ENCODE data around the gene PCP4L1.

DNA sequence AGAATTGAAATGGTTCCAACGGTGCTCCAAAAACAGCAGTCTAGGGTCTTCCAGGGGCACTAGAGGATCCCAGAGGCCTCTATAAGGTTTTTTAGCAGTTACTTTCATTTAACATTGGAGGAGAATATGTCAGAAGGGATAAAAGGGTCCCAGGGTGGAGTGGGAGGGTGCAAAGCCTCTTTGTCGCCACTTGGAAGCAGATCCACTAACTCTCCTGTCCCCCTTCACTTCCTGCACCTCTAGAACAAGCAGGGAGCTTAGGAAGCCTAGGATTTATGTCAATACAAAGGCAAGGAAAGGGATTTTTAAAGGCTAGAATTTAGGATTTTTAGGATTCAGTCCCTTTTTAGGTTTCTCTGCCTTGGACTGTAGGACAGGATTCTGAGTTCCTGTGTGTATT, 8.3 kb downstream of the PCP4L1 start:
- TF ChIP-seq POLR2A (IDR thresholded peaks at IDR 0.05; ENCODE audit: low read length) (no peak), GATA1 (IDR thresholded peaks at IDR 0.05; ENCODE audit: low read depth, low read length) (no peak)

Data from erythroblast (primary cell).